ENCODE results near the gene PLEKHG5.

DNA sequence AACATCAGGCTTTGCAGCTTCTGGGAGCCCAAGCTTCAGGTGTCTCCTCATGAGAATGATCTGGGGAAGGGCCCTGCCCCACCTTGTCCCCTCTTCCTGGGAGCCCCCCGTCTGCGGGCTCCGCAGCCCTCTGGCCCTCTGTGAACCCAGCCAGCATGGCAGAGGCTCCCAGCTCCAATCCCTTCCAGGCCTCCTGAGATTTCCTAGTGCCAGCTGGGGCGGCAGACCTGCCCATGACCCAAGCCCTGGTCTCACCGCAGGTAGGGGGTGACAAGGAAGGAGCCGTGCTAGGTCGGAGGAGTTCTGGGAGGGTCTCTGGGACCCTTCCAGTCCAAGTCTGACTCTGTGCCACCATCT is 7.7 kb downstream of the PLEKHG5 start:
- TF ChIP-seq, protein P1, sequence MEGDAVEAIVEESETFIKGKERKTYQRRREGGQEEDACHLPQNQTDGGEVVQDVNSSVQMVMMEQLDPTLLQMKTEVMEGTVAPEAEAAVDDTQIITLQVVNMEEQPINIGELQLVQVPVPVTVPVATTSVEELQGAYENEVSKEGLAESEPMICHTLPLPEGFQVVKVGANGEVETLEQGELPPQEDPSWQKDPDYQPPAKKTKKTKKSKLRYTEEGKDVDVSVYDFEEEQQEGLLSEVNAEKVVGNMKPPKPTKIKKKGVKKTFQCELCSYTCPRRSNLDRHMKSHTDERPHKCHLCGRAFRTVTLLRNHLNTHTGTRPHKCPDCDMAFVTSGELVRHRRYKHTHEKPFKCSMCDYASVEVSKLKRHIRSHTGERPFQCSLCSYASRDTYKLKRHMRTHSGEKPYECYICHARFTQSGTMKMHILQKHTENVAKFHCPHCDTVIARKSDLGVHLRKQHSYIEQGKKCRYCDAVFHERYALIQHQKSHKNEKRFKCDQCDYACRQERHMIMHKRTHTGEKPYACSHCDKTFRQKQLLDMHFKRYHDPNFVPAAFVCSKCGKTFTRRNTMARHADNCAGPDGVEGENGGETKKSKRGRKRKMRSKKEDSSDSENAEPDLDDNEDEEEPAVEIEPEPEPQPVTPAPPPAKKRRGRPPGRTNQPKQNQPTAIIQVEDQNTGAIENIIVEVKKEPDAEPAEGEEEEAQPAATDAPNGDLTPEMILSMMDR (IDR thresholded peaks at IDR 0.05 in 4 of 5, conservative IDR thresholded peaks at IDR 0.05 in 1 of 5), result no peak
- no peak for TF ChIP-seq POLR2A (IDR thresholded peaks at IDR 0.05)
